HepG2 (cell line): Measurements from ENCODE around the gene ASTN2.

Source experiments
- E2F1 ChIP-seq: sonication (generic); formaldehyde crosslinking; IDR thresholded peaks from 2 replicates; pipeline ENCODE4 v1.5.0; 2020; ENCODE audit warnings: missing genetic modification reagents
- KAT2B ChIP-seq: fragments of 150-350 bp; IDR thresholded peaks from 2 replicates; pipeline ENCODE4 v1.6.1; 2014; ENCODE audit warnings: low read depth, low read length, borderline replicate concordance
- MED8 ChIP-seq: sonication (generic); formaldehyde crosslinking; IDR thresholded peaks from 2 replicates; pipeline ENCODE4 v1.8.1; 2023; ENCODE audit warnings: mild to moderate bottlenecking, missing genetic modification reagents; ENCODE audit not compliant: insufficient replicate concordance
- MEIS1 ChIP-seq: sonication (generic); formaldehyde crosslinking; IDR thresholded peaks from 2 replicates; pipeline ENCODE4 v1.9.0; 2021; ENCODE audit warnings: mild to moderate bottlenecking, missing genetic modification reagents, moderate library complexity, borderline replicate concordance
- MXD4 ChIP-seq: IDR thresholded peaks from 2 replicates; pipeline ENCODE4 v1.6.1; 2016; ENCODE audit warnings: mild to moderate bottlenecking, missing biosample characterization, missing genetic modification reagents
- NFE2L2 ChIP-seq: fragments of 150-350 bp; IDR thresholded peaks from 2 replicates; pipeline ENCODE4 v1.6.1; 2014; ENCODE audit warnings: low read length
- WIZ ChIP-seq: sonication (generic); formaldehyde crosslinking; IDR thresholded peaks from 2 replicates; pipeline ENCODE4 v1.5.1; 2020; ENCODE audit warnings: mild to moderate bottlenecking, missing genetic modification reagents
- ZKSCAN1 ChIP-seq: fragments of 150-350 bp; IDR thresholded peaks from 2 replicates; pipeline ENCODE4 v1.6.1; 2014; ENCODE audit warnings: low read length
- ZNF615 ChIP-seq: sonication (generic); formaldehyde crosslinking; IDR thresholded peaks from 2 replicates; pipeline ENCODE4 v1.5.0; 2020; ENCODE audit warnings: mild to moderate bottlenecking, missing genetic modification reagents, borderline replicate concordance
- ZNF839 ChIP-seq: sonication (generic); formaldehyde crosslinking; IDR thresholded peaks from 2 replicates; pipeline ENCODE4 v1.4.0; 2020; ENCODE audit warnings: missing genetic modification reagents, mild to moderate bottlenecking, borderline replicate concordance
- TF ChIP-seq, protein P1 (sequence below): sonication (generic); formaldehyde crosslinking; IDR thresholded peaks from 2 replicates; pipeline ENCODE4 v1.4.0; 2020; ENCODE audit warnings: missing genetic modification reagents, mild to moderate bottlenecking, borderline replicate concordance
- TF ChIP-seq, protein P2 (sequence below): sonication (generic); formaldehyde crosslinking; IDR thresholded peaks from 2 replicates; pipeline ENCODE4 v1.4.0; 2020; ENCODE audit warnings: mild to moderate bottlenecking, missing genetic modification reagents, borderline replicate concordance

- TF ChIP-seq MEIS1 (CRISPR knock-in tag) = no peak
- no peak for TF ChIP-seq ZNF615 (CRISPR knock-in tag)
- no peak for TF ChIP-seq MED8 (CRISPR knock-in tag)
- TF ChIP-seq, protein P1, sequence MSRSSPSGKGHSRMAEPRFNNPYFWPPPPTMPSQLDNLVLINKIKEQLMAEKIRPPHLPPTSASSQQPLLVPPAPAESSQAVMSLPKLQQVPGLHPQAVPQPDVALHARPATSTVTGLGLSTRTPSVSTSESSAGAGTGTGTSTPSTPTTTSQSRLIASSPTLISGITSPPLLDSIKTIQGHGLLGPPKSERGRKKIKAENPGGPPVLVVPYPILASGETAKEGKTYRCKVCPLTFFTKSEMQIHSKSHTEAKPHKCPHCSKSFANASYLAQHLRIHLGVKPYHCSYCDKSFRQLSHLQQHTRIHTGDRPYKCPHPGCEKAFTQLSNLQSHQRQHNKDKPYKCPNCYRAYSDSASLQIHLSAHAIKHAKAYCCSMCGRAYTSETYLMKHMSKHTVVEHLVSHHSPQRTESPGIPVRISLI (CRISPR knock-in tag) = no peak
- TF ChIP-seq, protein P2, sequence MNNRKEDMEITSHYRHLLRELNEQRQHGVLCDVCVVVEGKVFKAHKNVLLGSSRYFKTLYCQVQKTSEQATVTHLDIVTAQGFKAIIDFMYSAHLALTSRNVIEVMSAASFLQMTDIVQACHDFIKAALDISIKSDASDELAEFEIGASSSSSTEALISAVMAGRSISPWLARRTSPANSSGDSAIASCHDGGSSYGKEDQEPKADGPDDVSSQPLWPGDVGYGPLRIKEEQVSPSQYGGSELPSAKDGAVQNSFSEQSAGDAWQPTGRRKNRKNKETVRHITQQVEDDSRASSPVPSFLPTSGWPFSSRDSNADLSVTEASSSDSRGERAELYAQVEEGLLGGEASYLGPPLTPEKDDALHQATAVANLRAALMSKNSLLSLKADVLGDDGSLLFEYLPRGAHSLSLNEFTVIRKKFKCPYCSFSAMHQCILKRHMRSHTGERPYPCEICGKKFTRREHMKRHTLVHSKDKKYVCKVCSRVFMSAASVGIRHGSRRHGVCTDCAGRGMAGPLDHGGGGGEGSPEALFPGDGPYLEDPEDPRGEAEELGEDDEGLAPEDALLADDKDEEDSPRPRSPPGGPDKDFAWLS = no peak
- TF ChIP-seq ZNF839 (CRISPR knock-in tag) = no peak
- TF ChIP-seq WIZ (CRISPR knock-in tag) = no peak
- no peak for TF ChIP-seq E2F1
- TF ChIP-seq KAT2B = no peak
- TF ChIP-seq NFE2L2 = no peak
- no peak for TF ChIP-seq ZKSCAN1
- no peak for TF ChIP-seq MXD4
Observed at GRCh38 chr9:116504081-116504480, 910.8 kb downstream of the ASTN2 start.
